GM18870 (cell line): ENCODE measurements around the gene CCDC141.

Experiments used
- ATAC-seq: cut with Tn5 transposase; IDR thresholded peaks from one replicate; pipeline ENCODE4 v1.9.1; 2021; ENCODE audit warnings: moderate library complexity; ENCODE audit not compliant: unreplicated experiment

The CCDC141 gene

DNA sequence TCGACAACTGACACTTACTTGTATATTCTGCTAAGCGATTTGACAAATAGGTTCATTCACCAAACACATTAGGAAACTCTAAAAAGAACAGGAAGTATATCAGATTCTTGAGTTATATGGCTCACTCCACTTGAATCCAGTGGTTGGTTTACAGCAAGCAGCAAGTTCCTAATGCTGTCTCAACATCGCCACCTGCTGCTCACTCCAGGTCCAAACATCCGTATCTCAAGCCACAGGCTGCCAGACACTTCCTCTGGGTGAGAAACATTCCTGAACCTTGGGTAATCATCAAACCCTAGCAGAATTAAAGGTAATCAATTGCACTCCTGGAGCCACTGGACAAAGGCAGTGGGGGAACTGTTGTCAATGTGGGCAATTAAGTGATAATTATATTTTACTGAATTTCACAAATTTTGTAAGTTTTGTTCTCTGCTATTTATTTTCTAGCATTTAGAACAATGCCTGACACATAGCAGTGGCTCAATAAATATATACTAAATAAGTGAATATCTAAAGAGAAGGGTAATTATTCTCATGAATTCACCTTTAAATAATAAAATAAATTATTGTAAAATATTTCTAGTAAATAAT lies 135.6 kb downstream of the CCDC141 start:
- peak; percentile 83 for ATAC-seq

DNA sequence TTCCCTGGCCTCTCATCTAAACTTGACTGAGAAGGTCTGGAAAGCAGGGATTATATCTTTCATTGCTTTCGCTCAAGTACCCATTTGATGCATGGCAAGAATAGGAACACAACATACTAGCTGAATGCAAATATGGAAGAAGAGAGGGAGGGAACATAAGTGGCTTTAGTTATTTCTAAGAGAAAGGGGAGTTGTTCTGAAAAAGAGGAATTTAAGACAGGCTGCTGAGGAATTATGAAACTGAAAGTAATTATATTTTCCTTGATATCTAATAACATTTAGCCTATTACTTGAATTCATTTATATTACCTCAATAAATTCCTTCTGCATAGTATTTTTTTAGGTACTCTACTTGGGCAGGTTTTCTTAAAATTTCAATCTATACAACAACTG lies 136.9 kb downstream of the CCDC141 start:
- ATAC-seq, result no peak

DNA sequence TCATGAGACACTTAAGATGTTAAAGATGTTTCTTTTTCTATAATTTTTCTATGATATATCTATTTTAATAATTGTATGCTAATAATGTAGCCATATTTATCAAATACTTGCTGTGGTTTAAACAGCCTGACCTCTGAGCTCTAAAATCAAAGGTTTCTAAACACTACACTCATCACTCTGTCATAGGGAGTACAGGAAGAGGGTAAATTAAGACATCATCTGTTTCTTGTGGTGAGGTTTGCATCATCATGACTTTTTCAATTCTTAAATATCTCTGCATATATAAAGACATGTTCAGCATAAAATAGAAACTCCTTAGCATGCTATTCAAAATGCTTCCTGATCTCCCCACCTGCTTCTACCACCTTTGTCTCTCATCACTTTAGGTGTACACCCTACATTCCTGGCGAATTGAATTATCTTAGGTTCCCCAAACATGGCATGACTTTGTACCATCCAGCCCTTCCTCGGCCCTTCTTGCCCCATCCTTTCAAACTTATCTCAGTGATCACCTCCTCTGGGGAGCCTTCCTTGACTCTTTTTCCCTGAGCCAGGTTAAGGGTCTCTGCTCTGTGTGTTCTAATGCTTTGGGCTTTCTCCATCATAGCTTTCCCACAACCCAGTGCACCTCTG lies 137.4 kb downstream of the CCDC141 start:
- no peak for ATAC-seq

DNA sequence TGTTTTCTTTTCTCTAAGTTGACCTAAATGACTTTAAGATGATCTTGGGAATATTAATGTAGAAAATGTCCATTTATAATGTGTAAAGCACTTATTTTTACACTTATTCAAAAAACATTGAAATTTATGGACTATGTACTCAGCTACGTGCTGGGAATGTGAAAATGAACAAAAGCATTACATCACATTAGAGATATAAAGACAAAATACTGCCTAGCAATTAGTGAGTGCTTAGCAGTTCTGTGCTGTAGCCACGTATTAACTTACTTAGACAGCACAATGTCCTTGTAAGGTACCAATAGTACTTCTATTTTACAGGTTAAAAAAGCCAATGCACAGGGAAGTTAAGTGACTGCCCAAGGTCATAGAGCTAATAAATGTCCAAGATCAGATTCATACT lies 138.9 kb downstream of the CCDC141 start:
- ATAC-seq, result no peak

DNA sequence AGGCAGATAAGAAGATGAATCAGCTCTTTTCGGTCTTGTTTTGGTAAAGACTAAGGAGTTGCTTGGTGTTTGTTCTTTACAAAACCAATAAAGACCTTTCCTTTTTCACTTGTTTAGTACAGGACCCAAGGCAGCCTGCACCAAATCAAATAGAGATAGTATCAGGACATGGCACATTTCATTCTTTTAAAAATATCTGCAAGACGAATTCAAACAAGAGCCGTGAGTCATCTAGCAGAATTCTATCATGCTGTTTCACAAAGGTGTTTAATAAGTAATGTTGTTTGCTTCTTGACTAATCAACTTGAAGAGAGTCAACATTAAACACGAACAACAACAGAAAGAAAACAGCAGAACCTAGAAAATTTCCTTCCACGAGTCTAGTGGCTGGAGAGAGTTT lies 139.9 kb downstream of the CCDC141 start:
- no peak for ATAC-seq

DNA sequence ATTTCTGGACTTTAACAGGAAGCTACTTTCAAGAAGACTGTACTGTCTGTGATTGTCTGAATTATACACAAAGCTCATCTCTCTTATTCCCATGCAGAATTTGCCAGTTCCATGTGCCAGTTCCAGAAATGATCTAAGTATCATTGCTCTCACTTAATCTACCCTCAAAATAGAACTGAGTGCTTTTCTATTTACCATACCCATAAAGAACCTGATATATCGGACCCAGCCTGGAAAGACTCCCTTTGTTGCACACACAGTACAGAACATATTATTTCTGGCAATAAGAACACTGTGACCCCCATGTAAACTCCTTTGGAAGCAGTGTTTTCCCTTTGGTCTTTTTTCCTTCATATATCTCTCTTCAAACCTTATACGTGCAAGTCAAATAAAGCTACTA lies 140.4 kb downstream of the CCDC141 start:
- ATAC-seq, result no peak

DNA sequence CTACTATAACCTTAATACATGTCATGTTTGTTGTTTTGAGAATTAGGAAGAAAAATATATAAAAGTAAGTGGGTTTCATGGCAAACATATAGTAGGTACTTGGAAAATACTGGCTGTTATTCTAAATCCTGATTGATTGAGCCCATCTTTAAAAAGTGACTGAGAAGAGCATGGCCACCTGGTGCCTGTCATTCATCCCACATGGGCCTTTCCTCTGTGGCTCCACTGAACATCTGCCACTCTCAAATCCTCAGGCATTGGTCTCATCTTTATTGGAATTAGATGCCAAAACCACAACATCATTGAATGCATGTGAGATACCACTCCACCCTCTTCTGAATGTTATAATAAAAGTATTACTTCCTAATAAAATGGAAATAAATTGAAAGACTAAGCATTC lies 141.1 kb downstream of the CCDC141 start:
- ATAC-seq, result no peak

DNA sequence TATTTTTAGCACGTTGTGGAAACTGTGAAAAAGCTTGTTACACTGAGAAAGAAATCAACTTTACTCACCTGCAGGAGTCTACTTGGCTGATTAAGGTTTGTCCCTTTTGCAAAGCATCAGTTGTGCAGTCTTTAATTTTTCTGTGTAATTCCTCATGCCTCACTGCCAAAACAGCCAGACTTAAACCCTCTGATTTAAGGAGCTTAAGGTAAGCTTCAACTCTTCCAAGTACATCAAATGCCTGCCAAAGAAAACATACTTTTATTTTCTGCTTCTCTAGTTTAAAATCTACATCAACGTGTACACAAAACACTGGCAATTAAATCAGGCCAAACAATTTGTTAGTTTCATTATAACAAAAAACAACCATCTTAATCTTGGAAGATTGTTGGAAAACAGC lies 144.7 kb downstream of the CCDC141 start:
- no peak for ATAC-seq

DNA sequence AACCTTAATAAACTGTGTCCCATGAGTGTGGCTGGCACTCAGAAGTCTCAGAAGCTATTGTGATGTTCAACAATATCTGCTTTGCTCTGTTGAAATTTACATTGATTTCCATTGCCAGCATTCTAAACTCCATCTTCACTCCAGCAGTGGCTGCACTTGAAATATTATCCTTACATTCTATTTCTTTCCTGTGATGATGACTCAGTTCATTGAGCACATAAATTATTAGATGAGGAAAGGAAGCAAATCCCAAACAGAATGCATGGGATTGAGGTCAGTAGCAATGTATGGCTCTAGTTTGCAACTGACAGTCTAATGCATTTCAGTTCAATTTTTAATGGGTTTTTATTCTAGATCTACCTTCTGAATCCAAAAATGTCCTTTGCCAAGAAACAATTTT lies 150.3 kb downstream of the CCDC141 start:
- no peak for ATAC-seq

DNA sequence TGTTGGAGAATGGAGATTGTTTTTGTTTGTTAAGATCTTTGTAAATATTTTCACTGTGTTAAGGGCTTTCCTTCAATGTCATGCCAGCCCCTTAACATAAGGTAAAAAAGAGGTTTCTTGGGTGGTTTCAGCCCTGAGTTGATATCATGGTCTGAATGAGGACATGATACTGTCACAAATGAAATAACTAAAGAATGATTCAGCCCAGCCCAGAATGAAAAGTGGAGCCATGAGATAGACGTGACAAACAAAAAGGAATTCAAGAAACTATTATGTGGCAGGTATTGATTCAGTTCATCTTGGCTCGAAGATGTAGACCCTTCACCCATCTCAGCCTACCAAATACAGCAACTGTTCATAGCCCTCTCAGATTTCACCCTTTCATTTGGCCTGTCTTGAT lies 154.1 kb downstream of the CCDC141 start:
- no peak for ATAC-seq

DNA sequence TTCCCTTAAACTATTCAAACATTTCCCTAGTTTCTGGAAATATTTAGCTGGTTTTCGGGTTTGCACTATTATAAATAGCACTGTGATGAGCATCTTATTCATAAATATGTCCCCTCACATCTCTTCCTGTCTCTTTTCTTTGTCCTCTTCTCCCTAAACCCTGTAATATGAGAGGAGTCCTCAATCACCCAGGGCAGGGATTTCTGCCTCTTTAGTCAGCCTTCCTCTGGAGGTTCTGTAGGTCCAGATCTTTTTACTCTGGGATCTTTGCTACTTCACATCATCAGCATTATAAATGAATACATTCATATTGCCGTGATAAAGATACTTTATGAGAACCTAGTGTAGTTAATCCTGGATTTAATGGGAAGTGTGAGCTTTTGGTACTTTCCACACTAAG lies 154.8 kb downstream of the CCDC141 start:
- ATAC-seq, result no peak

DNA sequence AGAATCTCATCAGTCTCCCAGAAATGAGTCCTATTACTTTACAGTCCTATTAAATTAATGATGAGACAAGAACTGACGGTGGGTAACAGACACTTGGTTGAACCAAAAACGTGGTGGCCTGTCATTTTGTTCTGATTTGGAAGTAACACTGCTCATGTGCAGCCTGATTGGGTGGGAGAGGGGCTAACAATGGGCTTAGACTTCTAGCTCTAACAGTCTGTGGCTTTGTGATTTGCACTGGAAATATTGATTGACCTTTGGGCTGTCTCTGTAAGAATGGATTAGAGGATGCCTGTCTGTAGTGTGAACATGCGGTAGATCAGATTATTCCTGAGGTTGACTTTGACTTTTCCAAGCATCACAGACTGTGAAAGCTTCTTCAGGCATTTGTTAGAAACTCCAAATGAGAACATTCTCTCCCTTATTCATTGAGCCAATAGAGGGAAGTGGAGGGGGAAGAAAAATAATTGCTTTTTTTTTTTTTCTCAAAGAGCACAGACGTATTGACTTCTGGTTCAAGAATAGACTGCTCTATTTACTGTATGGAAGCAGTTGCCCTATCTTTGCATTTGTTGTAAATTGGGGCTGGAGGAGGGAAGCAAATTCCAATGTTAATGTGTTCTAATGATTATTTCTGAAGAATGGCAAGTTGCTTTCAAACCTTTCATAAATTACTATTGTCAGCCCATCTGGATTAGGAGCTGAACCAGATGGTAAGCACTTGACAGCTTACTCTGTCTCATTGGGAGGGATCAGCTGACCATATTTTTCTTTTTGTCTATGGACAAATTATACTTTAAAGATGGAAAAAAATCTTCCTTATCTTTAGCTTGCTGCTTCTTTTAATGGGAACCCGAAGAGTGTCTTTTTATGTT lies 156.9 kb downstream of the CCDC141 start:
- ATAC-seq, result no peak

DNA sequence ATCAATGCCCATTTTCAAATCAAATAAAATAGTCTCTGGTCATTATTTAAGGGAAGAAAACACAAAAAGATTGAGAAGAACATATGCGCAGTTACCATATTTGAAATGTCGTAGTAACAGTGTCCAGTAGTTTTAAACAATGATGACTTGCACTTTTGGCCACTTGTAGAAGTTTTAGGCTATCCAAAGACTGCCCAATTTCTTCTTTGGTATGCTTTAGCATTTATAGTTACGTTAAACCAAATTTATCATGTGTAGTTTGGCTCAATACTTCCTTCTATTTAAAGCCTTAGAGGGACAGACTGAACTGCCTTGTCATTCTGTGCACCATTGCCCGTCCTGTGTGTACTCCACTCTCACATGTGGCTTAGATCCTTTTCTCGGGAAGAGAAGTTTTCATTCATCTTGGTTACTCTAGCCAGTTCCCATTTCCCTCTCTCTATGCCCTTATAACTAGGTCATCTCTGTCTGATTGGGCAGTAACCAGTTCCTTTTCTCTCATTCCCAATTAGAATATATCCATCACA lies 157.9 kb downstream of the CCDC141 start:
- no peak for ATAC-seq

DNA sequence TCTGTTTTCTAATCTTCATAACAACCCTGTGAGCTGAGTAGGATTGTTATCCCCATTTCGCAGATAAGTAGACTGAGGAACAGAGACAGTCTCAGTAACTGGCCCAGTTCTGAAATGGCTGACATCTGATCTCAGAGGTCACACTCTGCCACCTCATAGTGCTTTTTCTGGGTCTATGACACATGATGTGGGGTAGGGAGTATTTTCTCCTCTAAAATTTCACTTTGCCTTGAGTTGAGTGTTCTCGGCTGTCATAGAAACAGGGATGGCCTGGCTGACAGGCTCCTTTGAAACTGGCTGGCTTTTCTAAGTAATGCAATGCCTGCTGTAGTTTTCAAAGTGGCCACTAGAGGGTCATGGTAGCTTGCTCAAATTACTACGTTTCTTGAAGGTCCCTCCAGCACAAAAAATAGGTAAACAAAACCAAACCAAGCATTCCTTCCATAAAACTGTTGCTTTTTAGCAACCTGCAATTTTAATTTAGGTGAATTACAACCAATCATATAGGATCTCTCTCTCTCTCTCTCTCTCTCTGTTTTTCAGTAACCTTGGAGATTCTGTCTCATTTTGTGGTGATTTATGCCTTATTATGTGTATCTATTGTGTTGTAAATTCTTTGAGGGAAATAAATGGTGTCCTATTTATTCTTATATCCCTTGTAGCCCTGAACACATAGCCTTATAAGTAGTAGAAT lies 158.5 kb downstream of the CCDC141 start:
- peak; percentile 81 for ATAC-seq

DNA sequence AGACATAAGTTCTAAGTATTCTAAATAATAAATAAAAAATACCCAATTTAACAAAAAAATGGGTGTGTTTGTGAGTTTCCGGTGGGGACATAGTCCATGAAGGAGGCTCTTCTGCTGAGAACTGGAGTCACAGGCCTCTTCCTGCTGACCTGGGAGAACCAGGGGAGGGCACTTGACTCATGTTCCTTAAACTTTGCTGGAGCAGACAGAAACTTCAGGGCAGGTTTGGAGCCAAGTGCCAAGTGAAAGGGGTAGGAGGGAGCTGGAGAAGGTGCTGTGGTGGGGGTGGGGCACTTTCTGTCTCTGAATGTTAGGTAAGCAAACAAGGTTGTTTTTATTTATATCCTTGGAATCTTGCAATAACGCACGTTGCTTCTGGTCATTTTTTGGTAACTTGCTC lies 163.9 kb downstream of the CCDC141 start:
- no peak for ATAC-seq

DNA sequence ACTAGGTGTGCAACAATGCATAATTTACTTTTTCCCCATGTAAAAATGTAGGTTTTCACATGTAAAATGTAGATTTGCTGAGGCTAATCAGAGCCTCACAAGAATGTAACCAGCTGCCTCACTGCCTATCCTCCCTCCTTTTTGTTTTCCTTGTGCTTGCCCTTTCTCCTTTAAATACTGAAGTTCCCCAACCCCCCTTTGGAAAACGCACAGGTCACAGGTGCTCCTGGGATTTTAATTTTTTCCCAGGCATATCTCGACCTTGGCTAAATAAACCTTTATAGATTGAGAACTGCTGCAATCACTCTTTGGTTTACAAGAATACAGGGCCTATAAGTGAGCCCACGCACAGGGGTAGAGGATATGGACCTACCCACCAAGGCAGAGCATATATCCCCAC lies 165.5 kb downstream of the CCDC141 start:
- no peak for ATAC-seq

DNA sequence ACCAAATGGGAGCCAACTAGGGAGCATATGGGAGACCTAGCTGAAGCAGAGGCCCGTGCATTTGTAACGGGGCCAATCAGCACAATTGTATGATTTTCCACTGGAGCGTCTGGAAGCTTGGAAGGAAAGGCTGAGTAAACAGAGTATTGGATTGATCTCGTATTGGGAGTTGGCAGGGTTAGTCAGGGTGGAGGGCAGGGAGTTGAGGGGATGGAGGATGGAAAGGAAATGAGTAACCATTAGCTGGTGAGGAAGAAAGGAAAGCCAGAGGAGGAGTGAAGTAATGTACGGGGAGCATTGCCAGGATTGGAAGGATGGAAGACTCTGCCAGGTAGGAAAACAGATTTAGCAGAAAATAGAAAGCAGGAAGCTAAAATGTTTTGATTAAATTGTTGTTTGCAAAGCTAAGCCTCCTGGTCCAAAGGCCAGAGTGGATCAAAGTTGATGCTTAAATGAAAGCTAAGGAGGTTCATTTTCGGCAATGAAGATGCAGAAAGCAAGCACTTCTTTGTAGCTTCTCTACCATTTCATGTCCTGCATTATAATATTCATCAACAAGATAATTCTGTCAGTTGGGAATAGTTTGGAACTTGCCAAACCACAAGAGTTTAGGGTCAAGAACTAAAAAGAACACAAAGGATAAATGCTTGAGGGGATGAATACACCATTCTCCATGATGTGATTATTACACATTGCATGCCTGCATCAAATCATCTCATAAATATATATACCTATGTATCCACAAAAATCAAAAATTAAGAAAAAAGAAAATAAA lies 167.1 kb downstream of the CCDC141 start:
- no peak for ATAC-seq

DNA sequence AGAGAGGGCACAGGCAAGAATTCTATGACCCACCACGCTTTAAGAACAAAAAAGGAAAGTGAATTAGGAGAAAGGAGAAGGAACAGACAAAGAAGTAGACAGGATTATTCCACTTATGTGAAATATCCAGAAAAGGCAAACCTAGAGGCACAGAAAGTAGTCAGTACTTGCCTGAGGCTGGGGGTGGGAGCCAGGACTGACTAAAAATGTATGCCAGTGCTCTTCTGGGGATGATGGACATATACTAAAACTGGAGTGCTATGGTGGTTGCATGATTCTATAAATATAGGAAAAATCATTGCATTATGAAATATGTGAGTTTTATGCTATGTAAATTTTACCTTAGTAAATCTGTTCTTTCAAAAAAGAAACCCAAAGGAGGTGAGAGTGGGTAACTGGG lies 168.9 kb downstream of the CCDC141 start:
- no peak for ATAC-seq

DNA sequence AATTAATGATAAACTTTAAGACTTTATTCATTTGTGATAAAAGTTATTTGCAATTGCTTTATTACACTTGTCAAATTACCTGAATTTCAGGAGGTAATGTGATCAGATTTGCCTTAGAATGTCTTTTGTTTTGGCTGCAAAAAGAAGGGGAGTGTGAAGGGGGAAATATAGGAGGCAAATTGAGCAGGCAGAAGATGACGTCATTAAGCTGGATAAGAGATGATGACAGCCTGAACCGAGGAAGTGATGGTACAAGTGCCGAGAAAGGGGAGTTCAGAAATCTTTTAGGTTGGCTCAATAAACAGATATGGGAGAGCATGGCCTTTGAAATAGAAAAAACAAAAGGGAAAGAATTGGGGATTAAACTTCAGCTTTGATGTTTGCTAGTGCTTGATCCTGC lies 169.7 kb downstream of the CCDC141 start:
- no peak for ATAC-seq

DNA sequence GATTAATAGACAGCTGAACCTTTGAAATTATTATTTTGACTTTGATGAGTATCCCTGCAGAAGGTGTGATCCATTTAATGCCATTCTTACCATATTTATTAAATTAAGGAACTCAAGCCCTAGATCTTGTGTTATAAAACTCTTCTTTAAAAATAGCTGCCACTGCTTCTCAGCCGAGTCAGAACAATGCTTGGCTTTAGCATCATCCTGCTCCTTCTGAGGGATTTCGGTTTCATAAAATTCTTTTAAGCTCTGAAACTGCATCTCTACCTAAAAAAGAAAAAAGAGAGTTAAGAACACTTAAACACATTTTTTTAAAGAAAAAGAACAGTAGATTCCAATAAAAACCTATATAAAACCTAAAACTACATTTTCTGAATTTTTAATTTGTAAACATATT lies 172.1 kb downstream of the CCDC141 start:
- ATAC-seq, result no peak
